Measurements from ENCODE around the gene SMC1A.
"Not testable (repeated sequence)": the region's sequence is repeated elsewhere in the genome, so short reads cannot be mapped to it uniquely, and the experiment has no call there.

Gene SMC1A

DNA sequence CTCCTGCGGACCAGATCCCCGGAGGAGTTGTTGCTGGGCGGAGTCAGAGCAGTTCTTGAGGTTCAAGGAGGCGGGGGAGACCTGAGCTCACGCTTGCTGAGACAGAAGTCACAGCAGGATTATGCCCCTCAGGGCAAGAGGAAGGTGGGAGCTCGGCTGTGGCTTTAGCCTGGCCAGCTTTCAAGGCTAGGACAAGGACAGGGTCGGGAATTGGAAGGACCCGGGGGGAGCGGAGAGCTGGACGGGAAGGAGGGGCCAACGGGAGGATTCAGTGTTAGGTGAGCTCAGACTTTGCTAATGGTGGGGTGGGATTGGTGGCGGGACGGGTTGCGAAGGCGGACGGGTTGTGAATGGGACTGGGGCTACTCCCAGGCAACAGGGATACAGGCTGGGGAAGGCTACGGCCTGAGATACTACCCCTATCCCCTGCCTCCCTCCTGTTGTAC is 430 bp upstream of the SMC1A start, which contains the start of gene RIBC1:
Gene RIBC1, plus strand, starts transcription at position 13 of the 446 bp plus-strand sequence. CDS start 3,404 bp downstream, outside the sequence.
- DNase-seq = peak; percentile 75

GRCh38 chrX:53421772-53422085 is 725 bp downstream of the SMC1A start:
- no peak for DNase-seq

DNA sequence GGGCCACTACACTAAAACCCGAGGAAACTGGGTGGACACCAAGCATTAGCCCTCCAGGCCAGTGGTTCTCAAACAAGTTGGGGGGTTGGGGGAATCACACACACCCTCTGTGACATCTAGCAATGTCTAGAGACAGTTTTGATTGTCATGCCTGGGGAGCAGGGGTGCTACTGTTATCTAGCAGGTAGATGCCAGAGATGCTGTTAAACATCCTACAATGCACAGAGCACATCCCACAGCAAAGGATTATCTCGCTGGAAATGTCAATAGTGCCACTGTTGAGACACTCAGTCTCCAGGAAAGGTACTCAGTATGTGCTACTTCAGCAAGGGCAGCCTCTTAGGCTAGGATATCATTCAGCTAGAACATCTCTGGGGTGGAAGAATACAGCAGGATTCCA is 1.3 kb downstream of the SMC1A start:
- no peak for DNase-seq

DNA sequence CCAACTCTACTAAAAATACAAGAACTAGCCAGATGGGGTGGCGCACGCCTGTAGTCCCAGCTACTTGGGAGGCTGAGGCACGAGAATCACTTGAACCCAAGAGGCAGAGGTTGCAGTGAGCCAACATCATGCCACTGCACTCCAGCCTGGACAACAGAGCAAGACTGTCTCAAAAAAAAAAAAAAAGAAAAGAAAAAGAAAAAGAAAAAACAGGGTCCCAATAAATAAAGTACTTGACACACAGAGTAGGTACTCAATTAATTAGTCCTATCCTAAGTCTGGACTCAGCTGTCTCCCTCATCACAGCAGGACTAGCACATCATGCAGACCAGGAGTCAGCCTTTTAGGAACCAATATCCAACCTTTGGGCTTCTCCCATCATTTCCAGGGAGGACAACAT is 2.1 kb downstream of the SMC1A start:
- not testable (repeated sequence) for DNase-seq

DNA sequence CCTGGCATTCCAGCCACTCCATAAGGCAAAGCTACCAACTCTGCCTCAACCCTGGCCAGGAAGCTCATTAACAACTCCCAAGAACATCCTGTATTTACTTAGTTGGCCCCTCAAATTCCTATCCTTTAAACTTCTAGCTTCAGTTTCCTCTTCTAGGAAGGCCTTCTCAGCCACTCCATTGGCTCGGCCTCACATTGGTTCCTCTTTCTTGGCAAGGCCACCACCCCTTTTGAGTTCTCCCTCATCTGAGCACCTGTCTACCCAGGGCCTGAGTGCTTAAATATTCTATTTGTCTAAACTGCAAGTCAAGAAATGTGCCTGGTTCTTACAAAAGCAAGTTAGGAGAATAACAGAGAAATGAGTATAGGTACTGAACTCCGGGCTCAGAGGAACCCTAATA is 10.0 kb downstream of the SMC1A start:
- no peak for DNase-seq

GRCh38 chrX:53403535-53403934 is 18.9 kb downstream of the SMC1A start:
- no peak for DNase-seq

GRCh38 chrX:53398216-53398615 is 24.2 kb downstream of the SMC1A start:
- DNase-seq = no peak

GRCh38 chrX:53395605-53396298 is 26.7 kb downstream of the SMC1A start:
- DNase-seq = no peak

DNA sequence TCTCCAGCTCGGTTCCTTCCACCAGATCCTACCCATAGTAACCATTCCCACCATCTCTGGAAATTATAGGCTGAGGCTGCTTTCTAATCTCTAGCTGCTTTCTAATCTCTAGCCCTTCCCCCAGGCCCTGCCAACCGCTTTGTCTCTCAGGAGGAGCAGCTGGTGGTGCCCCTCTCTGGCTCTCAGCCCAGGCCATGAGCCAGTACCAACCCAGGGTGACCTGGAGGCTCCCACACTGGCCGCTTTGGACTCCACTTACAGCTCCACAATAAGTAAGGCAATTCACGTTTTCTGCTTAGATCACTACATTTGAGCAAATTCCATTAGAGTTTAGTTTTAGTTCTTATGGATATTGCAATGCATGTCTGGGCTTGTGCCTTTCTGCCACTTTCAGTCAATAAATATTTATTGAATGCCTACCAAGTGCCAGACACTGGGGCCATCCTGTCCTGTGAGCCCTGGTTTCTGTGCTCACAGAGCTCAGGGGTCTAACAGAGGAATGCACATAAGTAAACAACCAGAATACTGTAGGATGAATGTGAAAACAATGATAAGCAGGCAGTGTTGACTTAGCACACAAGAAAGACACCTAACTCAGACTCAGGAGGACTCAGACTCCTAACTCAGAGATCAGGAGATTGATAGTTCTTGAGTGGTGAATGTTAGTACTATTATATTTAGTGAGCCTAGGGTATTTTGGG is 38.9 kb downstream of the SMC1A start:
- no peak for DNase-seq

DNA sequence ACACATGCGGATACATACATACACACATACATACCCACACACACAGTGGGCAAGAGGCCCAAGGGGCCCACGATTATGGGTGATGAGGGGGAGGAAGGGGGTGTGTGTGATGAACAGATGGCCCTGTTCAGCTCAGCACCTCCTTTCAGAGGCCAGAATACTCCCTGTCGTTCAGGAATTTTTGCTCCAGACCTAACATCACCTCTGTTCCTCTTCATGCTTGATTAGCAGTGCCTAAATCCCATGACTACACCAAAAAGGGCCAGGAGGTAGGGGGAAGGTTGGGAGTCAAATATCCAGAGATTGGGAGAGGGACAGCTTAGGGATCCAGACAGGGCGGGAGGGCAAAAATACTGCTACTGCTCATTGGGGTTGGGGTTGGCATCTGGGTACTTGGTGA is 42.7 kb downstream of the SMC1A start:
- DNase-seq = no peak

- DNase-seq = no peak
Measured at GRCh38 chrX:53379008-53379710, 43.3 kb downstream of the SMC1A start.

GRCh38 chrX:53377464-53377863 is 45.0 kb downstream of the SMC1A start:
- no peak for DNase-seq

DNA sequence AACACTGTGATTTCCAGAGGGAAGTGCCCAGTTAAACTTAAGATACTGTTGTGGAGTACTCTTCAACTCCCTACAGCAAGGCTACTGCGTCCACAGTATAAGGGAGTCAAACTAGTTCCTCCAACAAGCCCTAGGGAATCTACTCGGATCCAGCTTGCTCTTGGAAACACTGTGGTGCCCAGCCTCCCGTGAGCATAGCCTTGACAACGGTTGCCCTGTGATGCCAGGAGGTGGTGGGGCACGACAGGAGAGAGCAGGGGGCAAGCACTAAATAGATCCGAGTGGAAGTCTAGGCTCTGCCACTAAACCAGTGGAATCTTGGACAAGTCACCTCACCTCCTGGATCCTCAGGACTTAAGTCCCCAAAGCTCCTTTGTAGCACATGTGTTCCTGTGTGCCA is 45.6 kb downstream of the SMC1A start:
- no peak for DNase-seq

DNA sequence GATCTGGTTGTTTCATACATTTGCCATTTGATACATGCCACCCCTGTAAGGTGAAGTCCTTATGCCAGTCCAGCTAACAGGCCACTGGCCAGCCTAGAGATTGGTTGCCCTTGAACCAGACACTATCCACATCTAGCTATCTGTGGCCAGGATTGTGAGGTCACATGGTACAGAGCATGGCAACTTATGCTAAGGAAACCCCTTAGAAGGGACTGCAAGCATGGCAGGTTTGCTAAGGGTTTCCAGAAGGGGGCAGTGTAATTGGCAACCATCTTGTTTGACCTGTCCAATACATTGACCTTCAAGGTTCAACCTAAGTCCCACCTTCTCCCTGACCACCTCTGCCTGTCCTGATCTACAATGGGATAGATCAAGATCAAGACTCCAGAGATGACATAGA is 47.5 kb downstream of the SMC1A start:
- no peak for DNase-seq

- no peak for DNase-seq
Measured at GRCh38 chrX:53374222-53374820, 48.1 kb downstream of the SMC1A start.

DNA sequence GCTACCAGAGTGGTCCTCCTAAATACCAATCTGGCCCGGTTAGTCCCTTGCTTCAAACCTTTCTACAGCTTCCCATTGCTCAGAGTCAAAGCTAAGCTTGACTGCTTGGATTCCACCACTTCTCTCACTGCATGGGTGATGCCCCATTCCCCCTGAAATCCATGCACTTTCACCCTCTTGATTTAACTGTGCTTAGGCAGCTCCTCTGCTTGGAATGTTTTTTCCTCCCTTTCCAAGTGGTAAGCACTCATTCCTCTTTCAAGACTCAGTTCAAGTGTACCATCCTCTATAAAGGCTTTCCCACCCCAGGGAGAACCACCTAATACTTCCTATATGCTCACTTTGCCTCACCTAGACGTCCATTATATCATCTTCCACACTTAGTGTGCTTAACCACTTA is 49.1 kb downstream of the SMC1A start:
- DNase-seq = no peak

DNA sequence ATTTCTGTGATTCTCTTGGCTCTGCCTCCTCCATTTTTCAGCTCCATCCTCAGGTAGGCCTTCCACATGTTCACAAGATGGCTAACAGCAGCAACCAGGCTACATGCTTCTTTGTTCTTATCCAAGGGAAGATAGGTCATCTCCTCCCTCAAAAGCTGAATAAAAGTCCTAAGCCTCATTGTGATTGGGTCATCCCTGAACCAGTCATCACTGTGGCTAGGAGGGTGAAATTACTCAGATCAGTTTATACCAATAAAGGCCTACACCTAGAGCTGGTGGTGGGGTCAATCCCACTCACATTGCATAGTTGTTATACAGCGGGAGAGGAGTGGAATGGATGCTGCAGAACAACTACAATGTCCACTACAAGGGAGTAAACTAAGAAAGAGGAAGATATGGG is 56.0 kb downstream of the SMC1A start:
- DNase-seq = not testable (repeated sequence)

DNA sequence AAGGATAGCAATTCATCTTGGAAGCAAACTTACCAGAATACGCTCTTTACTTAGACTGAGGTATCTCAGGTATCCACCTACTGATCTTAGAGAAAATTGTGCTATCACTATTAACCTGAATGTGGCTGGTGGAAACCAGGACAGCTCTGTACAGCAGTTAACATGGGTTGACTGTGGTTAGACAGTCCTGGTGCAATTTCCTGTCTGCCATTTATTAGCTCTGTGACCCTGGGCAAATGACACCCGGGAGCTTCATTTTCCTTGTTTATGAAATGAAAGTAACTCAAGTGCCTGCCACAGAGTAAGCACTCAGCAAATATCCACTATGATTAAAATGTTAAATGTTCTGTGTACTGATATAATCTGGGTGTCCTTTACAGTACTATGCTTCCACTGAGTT is 60.0 kb downstream of the SMC1A start:
- no peak for DNase-seq

DNA sequence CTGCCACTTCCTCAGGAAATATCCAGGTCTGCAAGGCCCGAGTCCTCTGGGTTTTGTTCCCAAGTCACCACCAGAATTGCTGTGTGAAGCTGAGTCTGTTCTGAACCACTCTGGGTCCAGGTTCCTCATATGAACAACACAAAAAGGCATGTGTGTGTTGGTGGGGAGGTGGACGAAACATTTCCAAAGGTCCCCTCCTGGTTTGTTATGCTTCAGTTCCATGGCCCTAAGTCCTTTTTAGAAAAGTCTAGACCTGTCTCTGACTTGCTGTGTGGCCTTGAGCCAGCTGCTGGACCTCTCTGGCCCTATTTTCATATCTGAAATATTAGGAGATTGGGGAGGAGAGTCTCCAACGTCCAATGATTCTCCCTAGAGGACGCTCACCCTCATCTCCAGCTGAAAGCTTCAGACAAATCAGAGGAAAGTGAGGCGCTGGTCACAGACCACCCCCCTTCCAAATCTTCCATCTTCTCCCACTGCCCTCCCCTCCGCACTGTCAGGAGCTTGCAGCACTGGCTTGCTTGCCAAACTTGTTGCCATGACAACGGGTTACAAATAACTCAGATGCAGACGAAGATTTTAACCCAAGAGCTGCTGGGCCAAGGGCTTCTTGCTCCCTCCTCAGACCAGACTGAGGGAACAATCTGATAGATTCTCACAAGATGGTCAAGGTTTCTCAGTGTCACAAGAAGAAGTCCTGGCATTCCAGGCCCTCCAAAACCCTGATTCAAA is 64.5 kb downstream of the SMC1A start:
- DNase-seq = no peak

GRCh38 chrX:53356186-53356585 is 66.3 kb downstream of the SMC1A start:
- no peak for DNase-seq

- DNase-seq = no peak
Measured at GRCh38 chrX:53354669-53355068, 67.8 kb downstream of the SMC1A start.

DNA sequence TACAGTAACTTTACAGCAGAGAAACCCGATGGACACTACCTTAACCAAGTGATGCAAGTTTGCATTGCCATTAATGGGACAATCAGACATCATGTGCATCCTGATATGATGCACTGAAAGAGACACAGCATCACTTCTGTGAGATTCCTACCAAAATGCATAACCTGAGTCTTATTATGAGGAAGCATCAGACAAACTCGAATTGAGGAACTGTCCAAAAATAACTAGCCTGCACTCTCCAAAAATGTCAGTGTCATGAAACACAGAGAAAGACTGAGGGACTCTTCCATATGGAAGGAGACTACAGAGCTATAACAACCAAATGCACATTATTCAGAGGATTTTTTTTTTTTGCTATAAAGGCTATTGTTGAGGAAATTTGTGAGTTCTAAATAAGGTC is 74.5 kb downstream of the SMC1A start:
- no peak for DNase-seq

All from right kidney (tissue), 1 donor.